ENCODE data around the gene SNRNP27.

The SNRNP27 gene

GRCh38 chr2:69893684-69894551, at the start of gene SNRNP27:
Gene SNRNP27 (plus strand): TSS chr2:69893956. CDS start chr2:69893985, 29 bp downstream.
- H3K9ac ChIP-seq (ENCODE audit: low read length), result peak within 1 kb of the TSS; percentile 87
- H3K27me3 ChIP-seq (ENCODE audit: control insufficient read depth, insufficient read depth, low read length), result no peaks in the 10 kb centered on the region
- peak within 1 kb of the TSS; percentile 8 for H3K27ac ChIP-seq (ENCODE audit: low read length)
- peaks cover 4% of the 10 kb centered on the region for H3K4me1 ChIP-seq (ENCODE audit: control insufficient read depth, low read depth, low read length)
- peaks cover 27% of the 10 kb centered on the region for H3K36me3 ChIP-seq (ENCODE audit: control insufficient read depth, low read depth, low read length)
- no peaks in the 10 kb centered on the region for H3K9me3 ChIP-seq (ENCODE audit: control insufficient read depth, low read depth, low read length)
- H3K4me3 ChIP-seq (ENCODE audit: low read length), result peak within 1 kb of the TSS; percentile 91

GRCh38 chr2:69843993-69844392, 49.8 kb upstream of the SNRNP27 start:
- Histone ChIP-seq H3K9ac (ENCODE audit: low read length) (no peak overlapping the region), H3K27ac (ENCODE audit: low read length) (no peak overlapping the region), H3K4me3 (ENCODE audit: low read length) (no peak overlapping the region), H3K4me1 (ENCODE audit: control insufficient read depth, low read depth, low read length) (no peaks in the 10 kb centered on the region), H3K9me3 (ENCODE audit: control insufficient read depth, low read depth, low read length) (no peaks in the 10 kb centered on the region), H3K36me3 (ENCODE audit: control insufficient read depth, low read depth, low read length) (peaks cover 60% of the 10 kb centered on the region), H3K27me3 (ENCODE audit: control insufficient read depth, insufficient read depth, low read length) (no peaks in the 10 kb centered on the region)

GRCh38 chr2:69844560-69844959, 49.2 kb upstream of the SNRNP27 start:
- H3K9me3 ChIP-seq (ENCODE audit: control insufficient read depth, low read depth, low read length), result no peaks in the 10 kb centered on the region
- no peaks in the 10 kb centered on the region for H3K27me3 ChIP-seq (ENCODE audit: control insufficient read depth, insufficient read depth, low read length)
- no peaks in the 10 kb centered on the region for H3K4me1 ChIP-seq (ENCODE audit: control insufficient read depth, low read depth, low read length)
- no peak overlapping the region for H3K4me3 ChIP-seq (ENCODE audit: low read length)
- H3K27ac ChIP-seq (ENCODE audit: low read length), result no peak overlapping the region
- H3K9ac ChIP-seq (ENCODE audit: low read length), result no peak overlapping the region
- peaks cover 58% of the 10 kb centered on the region for H3K36me3 ChIP-seq (ENCODE audit: control insufficient read depth, low read depth, low read length)

GRCh38 chr2:69846182-69847067, 47.3 kb upstream of the SNRNP27 start:
- Histone ChIP-seq H3K27ac (ENCODE audit: low read length) (no peak overlapping the region), H3K4me1 (ENCODE audit: control insufficient read depth, low read depth, low read length) (no peaks in the 10 kb centered on the region), H3K9ac (ENCODE audit: low read length) (no peak overlapping the region), H3K36me3 (ENCODE audit: control insufficient read depth, low read depth, low read length) (peaks cover 59% of the 10 kb centered on the region), H3K27me3 (ENCODE audit: control insufficient read depth, insufficient read depth, low read length) (no peaks in the 10 kb centered on the region), H3K9me3 (ENCODE audit: control insufficient read depth, low read depth, low read length) (no peaks in the 10 kb centered on the region), H3K4me3 (ENCODE audit: low read length) (no peak overlapping the region)

- Histone ChIP-seq H3K27me3 (ENCODE audit: control insufficient read depth, insufficient read depth, low read length) (no peaks in the 10 kb centered on the region), H3K9me3 (ENCODE audit: control insufficient read depth, low read depth, low read length) (no peaks in the 10 kb centered on the region)
These were observed 46.5 kb upstream of the SNRNP27 start for GRCh38 chr2:69847068-69847828.

GRCh38 chr2:69848186-69848790, 45.5 kb upstream of the SNRNP27 start:
- Histone ChIP-seq H3K36me3 (ENCODE audit: control insufficient read depth, low read depth, low read length) (peaks cover 58% of the 10 kb centered on the region), H3K27me3 (ENCODE audit: control insufficient read depth, insufficient read depth, low read length) (no peaks in the 10 kb centered on the region), H3K4me3 (ENCODE audit: low read length) (no peak overlapping the region), H3K9ac (ENCODE audit: low read length) (no peak overlapping the region), H3K27ac (ENCODE audit: low read length) (no peak overlapping the region), H3K9me3 (ENCODE audit: control insufficient read depth, low read depth, low read length) (no peaks in the 10 kb centered on the region), H3K4me1 (ENCODE audit: control insufficient read depth, low read depth, low read length) (no peaks in the 10 kb centered on the region)

More at GRCh38 chr2:69847068-69847828, 46.5 kb upstream of the SNRNP27 start:
- H3K9ac ChIP-seq (ENCODE audit: low read length), result no peak overlapping the region
- no peaks in the 10 kb centered on the region for H3K4me1 ChIP-seq (ENCODE audit: control insufficient read depth, low read depth, low read length)
- H3K36me3 ChIP-seq (ENCODE audit: control insufficient read depth, low read depth, low read length), result peaks cover 55% of the 10 kb centered on the region
- H3K27ac ChIP-seq (ENCODE audit: low read length), result no peak overlapping the region
- H3K4me3 ChIP-seq (ENCODE audit: low read length), result no peak overlapping the region

- Histone ChIP-seq H3K9ac (ENCODE audit: low read length) (no peak overlapping the region), H3K36me3 (ENCODE audit: control insufficient read depth, low read depth, low read length) (peaks cover 32% of the 10 kb centered on the region), H3K9me3 (ENCODE audit: control insufficient read depth, low read depth, low read length) (no peaks in the 10 kb centered on the region), H3K27me3 (ENCODE audit: control insufficient read depth, insufficient read depth, low read length) (no peaks in the 10 kb centered on the region), H3K4me1 (ENCODE audit: control insufficient read depth, low read depth, low read length) (no peaks in the 10 kb centered on the region), H3K27ac (ENCODE audit: low read length) (no peak overlapping the region), H3K4me3 (ENCODE audit: low read length) (no peak overlapping the region)
These were observed 35.5 kb upstream of the SNRNP27 start for GRCh38 chr2:69858261-69858660.

GRCh38 chr2:69863298-69863697, 30.5 kb upstream of the SNRNP27 start:
- Histone ChIP-seq H3K9ac (ENCODE audit: low read length) (no peak overlapping the region), H3K36me3 (ENCODE audit: control insufficient read depth, low read depth, low read length) (peaks cover 49% of the 10 kb centered on the region), H3K27ac (ENCODE audit: low read length) (no peak overlapping the region), H3K4me3 (ENCODE audit: low read length) (no peak overlapping the region), H3K27me3 (ENCODE audit: control insufficient read depth, insufficient read depth, low read length) (no peaks in the 10 kb centered on the region), H3K4me1 (ENCODE audit: control insufficient read depth, low read depth, low read length) (no peaks in the 10 kb centered on the region), H3K9me3 (ENCODE audit: control insufficient read depth, low read depth, low read length) (no peaks in the 10 kb centered on the region)

GRCh38 chr2:69888451-69888850, 5.3 kb upstream of the SNRNP27 start:
- Histone ChIP-seq H3K9me3 (ENCODE audit: control insufficient read depth, low read depth, low read length) (no peaks in the 10 kb centered on the region), H3K27me3 (ENCODE audit: control insufficient read depth, insufficient read depth, low read length) (no peaks in the 10 kb centered on the region), H3K4me1 (ENCODE audit: control insufficient read depth, low read depth, low read length) (no peaks in the 10 kb centered on the region), H3K9ac (ENCODE audit: low read length) (no peak overlapping the region), H3K27ac (ENCODE audit: low read length) (no peak overlapping the region), H3K36me3 (ENCODE audit: control insufficient read depth, low read depth, low read length) (no peaks in the 10 kb centered on the region), H3K4me3 (ENCODE audit: low read length) (no peak overlapping the region)

- no peaks in the 10 kb centered on the region for H3K27me3 ChIP-seq (ENCODE audit: control insufficient read depth, insufficient read depth, low read length)
These were observed 4.5 kb upstream of the SNRNP27 start for GRCh38 chr2:69889302-69889701.

GRCh38 chr2:69890881-69891280, 2.9 kb upstream of the SNRNP27 start:
- Histone ChIP-seq H3K9ac (ENCODE audit: low read length) (no peak overlapping the region), H3K4me1 (ENCODE audit: control insufficient read depth, low read depth, low read length) (peaks cover 4% of the 10 kb centered on the region), H3K27ac (ENCODE audit: low read length) (no peak overlapping the region), H3K27me3 (ENCODE audit: control insufficient read depth, insufficient read depth, low read length) (no peaks in the 10 kb centered on the region), H3K9me3 (ENCODE audit: control insufficient read depth, low read depth, low read length) (no peaks in the 10 kb centered on the region), H3K36me3 (ENCODE audit: control insufficient read depth, low read depth, low read length) (peaks cover under 1% of the 10 kb centered on the region), H3K4me3 (ENCODE audit: low read length) (no peak overlapping the region)

More at GRCh38 chr2:69889302-69889701, 4.5 kb upstream of the SNRNP27 start:
- no peak overlapping the region for H3K4me3 ChIP-seq (ENCODE audit: low read length)
- no peaks in the 10 kb centered on the region for H3K36me3 ChIP-seq (ENCODE audit: control insufficient read depth, low read depth, low read length)
- H3K4me1 ChIP-seq (ENCODE audit: control insufficient read depth, low read depth, low read length), result no peaks in the 10 kb centered on the region
- H3K27ac ChIP-seq (ENCODE audit: low read length), result no peak overlapping the region
- H3K9ac ChIP-seq (ENCODE audit: low read length), result no peak overlapping the region
- no peaks in the 10 kb centered on the region for H3K9me3 ChIP-seq (ENCODE audit: control insufficient read depth, low read depth, low read length)
